SU-DHL-6 (cell line): Measurements from ENCODE around the gene IL4R.
A peak's percentile ranks its signal among the peaks of the same experiment; 100 is the strongest.

Source experiments
- H2AFZ ChIP-seq: fragments of 200-600 bp; sonication (generic); 2 replicates; pipeline ENCODE4 v1.6.1; 2014; ENCODE audit warnings: low read depth, mild to moderate bottlenecking, moderate library complexity, mixed read lengths, antibody characterized with exemption, low read length; ENCODE audit not compliant: severe bottlenecking
- H3F3A ChIP-seq: fragments of 200-600 bp; shearing (Covaris generic); 2 replicates; pipeline ENCODE4 v1.6.0; 2016; ENCODE audit warnings: antibody characterized with exemption, mild to moderate bottlenecking; ENCODE audit not compliant: insufficient read depth
- H3K27ac ChIP-seq: fragments of 200-600 bp; sonication (generic); 2 replicates; pipeline ENCODE4 v1.5.1; 2016; ENCODE audit warnings: low read depth, mild to moderate bottlenecking, low read length, moderate library complexity, mixed read lengths
- H3K27me3 ChIP-seq: fragments of 200-600 bp; sonication (generic), shearing (Covaris generic); 2 replicates; pipeline ENCODE4 v1.6.0; 2014; ENCODE audit warnings: mild to moderate bottlenecking, low read length
- H3K36me3 ChIP-seq: fragments of 200-600 bp; sonication (generic); 2 replicates; pipeline ENCODE4 v1.6.1; 2014; ENCODE audit warnings: mild to moderate bottlenecking, low read length, mixed read lengths
- H3K4me2 ChIP-seq: fragments of 300-600, 200-600 bp; shearing (Covaris generic), sonication (generic); 2 replicates; pipeline ENCODE4 v1.6.0; 2014; ENCODE audit warnings: low read length, low read depth, mild to moderate bottlenecking; ENCODE audit not compliant: poor library complexity, severe bottlenecking
- H3K4me3 ChIP-seq: fragments of 200-600 bp; sonication (generic); 2 replicates; pipeline ENCODE4 v1.5.1; 2014; ENCODE audit warnings: antibody characterized with exemption, low read length, mild to moderate bottlenecking, mixed read lengths; ENCODE audit not compliant: insufficient read depth, poor library complexity, severe bottlenecking
- H3K79me2 ChIP-seq: fragments of 200-600 bp; sonication (generic); 2 replicates; pipeline ENCODE4 v1.6.1; 2014; ENCODE audit warnings: mild to moderate bottlenecking, low read length, moderate library complexity; ENCODE audit not compliant: insufficient read depth
- H3K9ac ChIP-seq: fragments of 200-600 bp; sonication (generic); 2 replicates; pipeline ENCODE4 v1.7.0; 2014; ENCODE audit warnings: mild to moderate bottlenecking, low read length
- H3K9me2 ChIP-seq: fragments of 200-600 bp; sonication (generic); replicated peaks from 2 replicates; pipeline ENCODE4 v1.6.1; 2014; ENCODE audit warnings: low read length; ENCODE audit not compliant: insufficient read depth
- H3K9me3 ChIP-seq: fragments of 200-600 bp; sonication (generic); 2 replicates; pipeline ENCODE4 v1.6.1; 2014; ENCODE audit warnings: low read length, mixed read lengths; ENCODE audit not compliant: insufficient read depth
- H4K20me1 ChIP-seq: fragments of 200-600 bp; sonication (generic); 2 replicates; pipeline ENCODE4 v1.6.1; 2014; ENCODE audit warnings: low read depth, mild to moderate bottlenecking, antibody characterized with exemption, low read length, moderate library complexity, mixed read lengths
- CTCF ChIP-seq: fragments of 200-600 bp; sonication (generic); IDR thresholded peaks from one replicate; pipeline ENCODE4 v1.5.1; 2017; ENCODE audit warnings: antibody characterized with exemption, mild to moderate bottlenecking, low read length, moderate library complexity; ENCODE audit not compliant: insufficient read depth, poor library complexity, severe bottlenecking
- EZH2phosphoT487 ChIP-seq: fragments of 200-600 bp; sonication (generic), shearing (Covaris generic); conservative IDR thresholded peaks from 2 replicates; pipeline ENCODE4 v1.6.1; 2018; ENCODE audit warnings: mild to moderate bottlenecking, antibody characterized with exemption, low read length, moderate library complexity, mixed read lengths

The IL4R gene

GRCh38 chr16:27406511-27407128 is 92.8 kb downstream of the IL4R start:
- Histone ChIP-seq H3K4me3 (no peak overlapping the region), H3K27ac (peak overlapping the region; percentile 50), H2AFZ (no peak overlapping the region), H3K36me3 (peaks cover 12% of the 10 kb centered on the region), H4K20me1 (no peaks in the 10 kb centered on the region), H3K27me3 (no peaks in the 10 kb centered on the region), H3K79me2 (peaks cover 34% of the 10 kb centered on the region; the same call in 1 of the 2 replicates), H3K9ac (peak overlapping the region; percentile 21; the same call in 1 of the 2 replicates), H3K9me3 (no peaks in the 10 kb centered on the region), H3K9me2 (no peaks in the 10 kb centered on the region), H3F3A (peaks cover 20% of the 10 kb centered on the region), H3K4me2 (peak overlapping the region; percentile 45)
- no peak for TF ChIP-seq CTCF
- TF ChIP-seq EZH2phosphoT487, result no peak

GRCh38 chr16:27407133-27407532 is 93.4 kb downstream of the IL4R start:
- no peak overlapping the region for H3K4me3 ChIP-seq
- H3K36me3 ChIP-seq, result peaks cover 12% of the 10 kb centered on the region
- H3K27ac ChIP-seq, result peak overlapping the region; percentile 50
- peaks cover 18% of the 10 kb centered on the region for H3F3A ChIP-seq
- TF ChIP-seq CTCF, result no peak
- TF ChIP-seq EZH2phosphoT487, result no peak
- H4K20me1 ChIP-seq, result no peaks in the 10 kb centered on the region
- peaks cover 39% of the 10 kb centered on the region for H3K79me2 ChIP-seq
- no peak overlapping the region for H3K9ac ChIP-seq
- no peak overlapping the region for H3K4me2 ChIP-seq
- H2AFZ ChIP-seq, result no peak overlapping the region
- H3K27me3 ChIP-seq, result no peaks in the 10 kb centered on the region
- H3K9me2 ChIP-seq, result no peaks in the 10 kb centered on the region
- H3K9me3 ChIP-seq, result no peaks in the 10 kb centered on the region

- TF ChIP-seq CTCF (no peak), EZH2phosphoT487 (no peak)
- Histone ChIP-seq H3K9ac (no peak overlapping the region), H3F3A (peaks cover 8% of the 10 kb centered on the region; the same call in 1 of the 2 replicates), H3K27me3 (no peaks in the 10 kb centered on the region), H3K4me2 (peak overlapping the region; percentile 22), H4K20me1 (no peaks in the 10 kb centered on the region), H3K27ac (peak overlapping the region; percentile 52), H3K79me2 (peaks cover 48% of the 10 kb centered on the region), H3K36me3 (peaks cover 13% of the 10 kb centered on the region), H3K4me3 (no peak overlapping the region), H3K9me3 (no peaks in the 10 kb centered on the region), H3K9me2 (no peaks in the 10 kb centered on the region), H2AFZ (no peak overlapping the region)
Observed at GRCh38 chr16:27408012-27408601, 94.3 kb downstream of the IL4R start.
